HG03139 (cell line): ENCODE measurements around the gene TRIM7.
A peak's percentile ranks its signal among the peaks of the same experiment; 100 is the strongest.
"Not testable (repeated sequence)": the region's sequence is repeated elsewhere in the genome, so short reads cannot be mapped to it uniquely, and the experiment has no call there.

ENCODE experiments used
- ATAC-seq: cut with Tn5 transposase; IDR thresholded peaks from one replicate; pipeline ENCODE4 v1.9.1; 2021; ENCODE audit not compliant: unreplicated experiment

Gene TRIM7

GRCh38 chr5:181173420-181174342, 31.3 kb downstream of the TRIM7 start:
- ATAC-seq = no peak

GRCh38 chr5:181173027-181173419, 32.0 kb downstream of the TRIM7 start:
- ATAC-seq = no peak

- no peak for ATAC-seq
These were observed 33.2 kb downstream of the TRIM7 start for GRCh38 chr5:181171782-181172181.

- no peak for ATAC-seq
These were observed 34.0 kb downstream of the TRIM7 start for GRCh38 chr5:181170996-181171395.

GRCh38 chr5:181170237-181170825, 34.7 kb downstream of the TRIM7 start:
- ATAC-seq = no peak

- peak; percentile 39 for ATAC-seq
These were observed 35.3 kb downstream of the TRIM7 start for GRCh38 chr5:181169459-181170236.

GRCh38 chr5:181168595-181169118, 36.3 kb downstream of the TRIM7 start:
- no peak for ATAC-seq

GRCh38 chr5:181167814-181168488, 37.0 kb downstream of the TRIM7 start:
- no peak for ATAC-seq

- ATAC-seq = no peak
These were observed 37.9 kb downstream of the TRIM7 start for GRCh38 chr5:181166812-181167733.

- ATAC-seq = no peak
These were observed 40.7 kb downstream of the TRIM7 start for GRCh38 chr5:181164076-181164952.

GRCh38 chr5:181163487-181164075, 41.4 kb downstream of the TRIM7 start:
- no peak for ATAC-seq

- ATAC-seq = no peak
These were observed 43.3 kb downstream of the TRIM7 start for GRCh38 chr5:181161534-181162175.

GRCh38 chr5:181160755-181161533, 44.1 kb downstream of the TRIM7 start:
- not testable (repeated sequence) for ATAC-seq

GRCh38 chr5:181160152-181160754, 44.7 kb downstream of the TRIM7 start:
- ATAC-seq = no peak

- ATAC-seq = peak; percentile 52
These were observed 45.5 kb downstream of the TRIM7 start for GRCh38 chr5:181159286-181160151.

- ATAC-seq = no peak
These were observed 46.1 kb downstream of the TRIM7 start for GRCh38 chr5:181158869-181159268.
